ENCODE data around the gene SETD9.

SETD9 gene

GRCh38 chr5:56919942-56920662 lies 10.7 kb downstream of the SETD9 start:
- no peak overlapping the region for H3K4me2 ChIP-seq
- no peaks in the 10 kb centered on the region for H3K27me3 ChIP-seq
- TF ChIP-seq Cebpa-rat (IDR thresholded peaks at IDR 0.05), result no peak
- no peaks in the 10 kb centered on the region for H3K4me1 ChIP-seq
- H3K27ac ChIP-seq, result no peak overlapping the region
- peaks cover 39% of the 10 kb centered on the region; the same call in 1 of the 2 replicates for H4K20me1 ChIP-seq
- H3K9ac ChIP-seq, result no peak overlapping the region
- no peaks in the 10 kb centered on the region for H3K9me3 ChIP-seq
- H3K36me3 ChIP-seq, result peaks cover 53% of the 10 kb centered on the region
- no peak overlapping the region for H3K4me3 ChIP-seq

GRCh38 chr5:56922922-56923321 lies 13.5 kb downstream of the SETD9 start:
- no peaks in the 10 kb centered on the region for H3K27me3 ChIP-seq
- no peak overlapping the region for H3K4me3 ChIP-seq
- no peak for TF ChIP-seq Cebpa-rat (IDR thresholded peaks at IDR 0.05)
- H3K4me1 ChIP-seq, result no peaks in the 10 kb centered on the region
- H3K4me2 ChIP-seq, result no peak overlapping the region
- H3K27ac ChIP-seq, result no peak overlapping the region
- H3K36me3 ChIP-seq, result peaks cover 72% of the 10 kb centered on the region
- H3K9me3 ChIP-seq, result no peaks in the 10 kb centered on the region
- H3K9ac ChIP-seq, result no peak overlapping the region
- H4K20me1 ChIP-seq, result peaks cover 37% of the 10 kb centered on the region; the same call in 1 of the 2 replicates

- H3K4me1 ChIP-seq, result no peaks in the 10 kb centered on the region
- TF ChIP-seq Cebpa-rat (IDR thresholded peaks at IDR 0.05), result no peak
- H3K4me2 ChIP-seq, result no peak overlapping the region
- no peak overlapping the region for H3K9ac ChIP-seq
- peaks cover 18% of the 10 kb centered on the region; the same call in 1 of the 2 replicates for H4K20me1 ChIP-seq
- H3K27ac ChIP-seq, result no peak overlapping the region
- H3K36me3 ChIP-seq, result peaks cover 87% of the 10 kb centered on the region
- H3K4me3 ChIP-seq, result no peak overlapping the region
- H3K9me3 ChIP-seq, result no peaks in the 10 kb centered on the region
- no peaks in the 10 kb centered on the region for H3K27me3 ChIP-seq
These were observed 24.9 kb downstream of the SETD9 start for GRCh38 chr5:56934325-56934724.

- Histone ChIP-seq H3K4me3 (no peak overlapping the region), H3K27me3 (no peaks in the 10 kb centered on the region), H3K4me2 (no peak overlapping the region), H3K9ac (no peak overlapping the region), H3K36me3 (peaks cover 98% of the 10 kb centered on the region), H4K20me1 (peaks cover 56% of the 10 kb centered on the region), H3K9me3 (no peaks in the 10 kb centered on the region), H3K4me1 (no peaks in the 10 kb centered on the region), H3K27ac (no peak overlapping the region)
- no peak for TF ChIP-seq Cebpa-rat (IDR thresholded peaks at IDR 0.05)
These were observed 29.5 kb downstream of the SETD9 start for GRCh38 chr5:56938858-56939257.

- Histone ChIP-seq H4K20me1 (peaks cover 58% of the 10 kb centered on the region), H3K9ac (no peak overlapping the region), H3K36me3 (peaks cover 99% of the 10 kb centered on the region), H3K4me1 (no peaks in the 10 kb centered on the region), H3K27ac (no peak overlapping the region), H3K27me3 (no peaks in the 10 kb centered on the region), H3K4me3 (no peak overlapping the region), H3K9me3 (no peaks in the 10 kb centered on the region), H3K4me2 (no peak overlapping the region)
- TF ChIP-seq Cebpa-rat (IDR thresholded peaks at IDR 0.05), result no peak
These were observed 32.6 kb downstream of the SETD9 start for GRCh38 chr5:56941981-56942380.

GRCh38 chr5:56947052-56947451 lies 37.7 kb downstream of the SETD9 start:
- no peak for TF ChIP-seq Cebpa-rat (IDR thresholded peaks at IDR 0.05)
- Histone ChIP-seq H3K4me3 (no peak overlapping the region), H3K9me3 (no peaks in the 10 kb centered on the region), H3K36me3 (peaks cover 68% of the 10 kb centered on the region), H3K4me2 (no peak overlapping the region), H3K9ac (no peak overlapping the region), H3K4me1 (peaks cover 15% of the 10 kb centered on the region), H3K27me3 (no peaks in the 10 kb centered on the region), H4K20me1 (peaks cover 64% of the 10 kb centered on the region), H3K27ac (no peak overlapping the region)

GRCh38 chr5:56950626-56951125 lies 41.3 kb downstream of the SETD9 start:
- Histone ChIP-seq H3K9me3 (no peaks in the 10 kb centered on the region), H4K20me1 (peaks cover 48% of the 10 kb centered on the region), H3K36me3 (peaks cover 32% of the 10 kb centered on the region), H3K27me3 (no peaks in the 10 kb centered on the region), H3K4me3 (peak overlapping the region; percentile 93), H3K4me2 (peak overlapping the region; percentile 96), H3K27ac (peak overlapping the region; percentile 96), H3K4me1 (peaks cover 24% of the 10 kb centered on the region), H3K9ac (peak overlapping the region; percentile 95)
- no peak for TF ChIP-seq Cebpa-rat (IDR thresholded peaks at IDR 0.05)

- H3K36me3 ChIP-seq, result peaks cover 25% of the 10 kb centered on the region
- H3K4me2 ChIP-seq, result peak overlapping the region; percentile 96
These were observed 41.9 kb downstream of the SETD9 start for GRCh38 chr5:56951126-56951945.

GRCh38 chr5:56951946-56952691 lies 42.7 kb downstream of the SETD9 start, which contains the start of gene MIER3:
Gene MIER3, minus strand, starts transcription at chr5:56952123. Its CDS starts 21 bp downstream, at chr5:56952102.
- Histone ChIP-seq H3K4me1 (peaks cover 24% of the 10 kb centered on the region), H3K9ac (peak within 1 kb of the TSS; percentile 95), H3K27ac (peak within 1 kb of the TSS; percentile 96), H3K27me3 (no peaks in the 10 kb centered on the region), H3K4me3 (peak within 1 kb of the TSS; percentile 93), H3K9me3 (no peaks in the 10 kb centered on the region), H3K36me3 (peaks cover 18% of the 10 kb centered on the region), H4K20me1 (peaks cover 40% of the 10 kb centered on the region), H3K4me2 (peak within 1 kb of the TSS; percentile 96)
- no peak for TF ChIP-seq Cebpa-rat (IDR thresholded peaks at IDR 0.05)

More at GRCh38 chr5:56951126-56951945, 41.9 kb downstream of the SETD9 start:
- peak overlapping the region; percentile 95 for H3K9ac ChIP-seq
- no peaks in the 10 kb centered on the region for H3K27me3 ChIP-seq
- H3K4me1 ChIP-seq, result peaks cover 24% of the 10 kb centered on the region
- peak overlapping the region; percentile 93 for H3K4me3 ChIP-seq
- no peaks in the 10 kb centered on the region for H3K9me3 ChIP-seq
- TF ChIP-seq Cebpa-rat (IDR thresholded peaks at IDR 0.05), result no peak
- peaks cover 48% of the 10 kb centered on the region for H4K20me1 ChIP-seq
- H3K27ac ChIP-seq, result peak overlapping the region; percentile 96
